ENCODE data around the gene CTAGE1.

GRCh38 chr18:22456547-22456946 is 38.8 kb upstream of the CTAGE1 start:
- TF ChIP-seq CTCF (IDR thresholded peaks at IDR 0.05) = no peak
- TF ChIP-seq POLR2A (IDR thresholded peaks at IDR 0.05) = no peak
